MM.1S (cell line): ENCODE measurements around the gene PSMD12.

Experiments used
- EZH2 ChIP-seq: fragments of 300-600 bp; sonication (generic); optimal IDR thresholded peaks from 2 replicates; pipeline ENCODE3; 2017; ENCODE audit warnings: low read depth, mild to moderate bottlenecking, antibody characterized with exemption, low read length, mixed read lengths
- EZH2phosphoT487 ChIP-seq: fragments of 300-600 bp; sonication (generic); IDR thresholded peaks from 2 replicates; pipeline ENCODE4 v1.6.1; 2018; ENCODE audit warnings: antibody characterized with exemption, low read length
- TF ChIP-seq, protein P1 (sequence below): fragments of 300-600 bp; sonication (generic); IDR thresholded peaks from 2 replicates; pipeline ENCODE4 v1.5.1; 2016; ENCODE audit warnings: antibody characterized with exemption, low read length, mixed read lengths

DNA sequence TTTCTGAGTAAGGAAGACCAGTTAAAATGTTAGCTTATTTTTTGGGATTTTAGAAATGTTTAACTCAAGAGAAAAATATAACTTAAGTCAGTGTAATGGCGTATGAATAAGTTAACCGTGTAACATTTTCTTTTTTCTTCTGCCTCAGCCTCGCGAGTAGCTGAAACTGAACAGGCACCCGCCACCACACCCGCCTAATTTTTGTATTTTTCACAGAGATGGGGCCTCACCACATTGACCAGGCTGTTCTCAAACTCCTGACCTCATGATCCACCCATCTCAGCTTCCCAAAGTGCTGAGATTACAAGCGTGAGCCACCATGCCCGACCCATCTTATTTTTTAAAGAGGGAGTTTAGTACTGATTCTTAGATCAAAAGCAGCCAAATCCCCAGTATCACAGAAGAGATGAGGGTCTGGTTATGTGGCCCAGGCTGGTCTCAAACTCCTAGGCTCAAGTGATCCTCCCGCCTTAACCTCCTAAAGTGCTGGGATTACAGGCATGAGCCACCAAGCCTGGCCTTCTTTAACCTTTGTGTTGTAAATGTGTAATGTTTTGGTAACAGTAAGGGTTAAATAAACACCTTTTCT, 27.5 kb upstream of the PSMD12 start:
- TF ChIP-seq, protein P1, sequence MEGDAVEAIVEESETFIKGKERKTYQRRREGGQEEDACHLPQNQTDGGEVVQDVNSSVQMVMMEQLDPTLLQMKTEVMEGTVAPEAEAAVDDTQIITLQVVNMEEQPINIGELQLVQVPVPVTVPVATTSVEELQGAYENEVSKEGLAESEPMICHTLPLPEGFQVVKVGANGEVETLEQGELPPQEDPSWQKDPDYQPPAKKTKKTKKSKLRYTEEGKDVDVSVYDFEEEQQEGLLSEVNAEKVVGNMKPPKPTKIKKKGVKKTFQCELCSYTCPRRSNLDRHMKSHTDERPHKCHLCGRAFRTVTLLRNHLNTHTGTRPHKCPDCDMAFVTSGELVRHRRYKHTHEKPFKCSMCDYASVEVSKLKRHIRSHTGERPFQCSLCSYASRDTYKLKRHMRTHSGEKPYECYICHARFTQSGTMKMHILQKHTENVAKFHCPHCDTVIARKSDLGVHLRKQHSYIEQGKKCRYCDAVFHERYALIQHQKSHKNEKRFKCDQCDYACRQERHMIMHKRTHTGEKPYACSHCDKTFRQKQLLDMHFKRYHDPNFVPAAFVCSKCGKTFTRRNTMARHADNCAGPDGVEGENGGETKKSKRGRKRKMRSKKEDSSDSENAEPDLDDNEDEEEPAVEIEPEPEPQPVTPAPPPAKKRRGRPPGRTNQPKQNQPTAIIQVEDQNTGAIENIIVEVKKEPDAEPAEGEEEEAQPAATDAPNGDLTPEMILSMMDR, result no peak
- TF ChIP-seq EZH2 (no peak), EZH2phosphoT487 (no peak)
